PC-3 (cell line): Measurements from ENCODE around the gene TSKU.

ENCODE experiments used
- EZH2 ChIP-seq: fragments of 300-600 bp; sonication (generic); IDR thresholded peaks from one replicate; pipeline ENCODE4 v1.6.1; 2017; ENCODE audit warnings: antibody characterized with exemption, mild to moderate bottlenecking, low read length; ENCODE audit not compliant: unreplicated experiment
- TF ChIP-seq, protein P1 (sequence below): fragments of 300-600 bp; sonication (generic); conservative IDR thresholded peaks from 2 replicates; pipeline ENCODE4 v1.5.1; 2017; ENCODE audit warnings: antibody characterized with exemption, low read depth, mild to moderate bottlenecking, low read length

DNA sequence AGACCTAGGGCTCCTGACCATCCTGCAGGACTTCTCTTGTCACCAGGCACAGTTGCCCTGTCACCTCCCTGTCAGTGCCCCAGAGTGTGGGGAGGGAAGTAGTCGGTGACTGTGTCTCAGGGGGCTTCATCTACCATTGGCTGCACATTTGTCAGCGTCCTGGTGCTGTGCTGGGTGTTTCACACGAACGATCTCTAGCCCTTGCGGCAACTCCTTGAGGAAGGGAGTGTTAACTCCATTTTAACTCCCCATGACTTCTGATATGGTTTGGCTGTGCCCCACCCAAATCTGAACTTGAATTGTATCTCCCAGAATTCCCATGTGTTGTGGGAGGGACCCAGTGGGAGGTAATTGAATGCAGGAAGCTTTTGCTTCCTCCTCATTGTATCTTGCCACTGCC is 7.1 kb downstream of the TSKU start:
- no peak for TF ChIP-seq EZH2
- TF ChIP-seq, protein P1, sequence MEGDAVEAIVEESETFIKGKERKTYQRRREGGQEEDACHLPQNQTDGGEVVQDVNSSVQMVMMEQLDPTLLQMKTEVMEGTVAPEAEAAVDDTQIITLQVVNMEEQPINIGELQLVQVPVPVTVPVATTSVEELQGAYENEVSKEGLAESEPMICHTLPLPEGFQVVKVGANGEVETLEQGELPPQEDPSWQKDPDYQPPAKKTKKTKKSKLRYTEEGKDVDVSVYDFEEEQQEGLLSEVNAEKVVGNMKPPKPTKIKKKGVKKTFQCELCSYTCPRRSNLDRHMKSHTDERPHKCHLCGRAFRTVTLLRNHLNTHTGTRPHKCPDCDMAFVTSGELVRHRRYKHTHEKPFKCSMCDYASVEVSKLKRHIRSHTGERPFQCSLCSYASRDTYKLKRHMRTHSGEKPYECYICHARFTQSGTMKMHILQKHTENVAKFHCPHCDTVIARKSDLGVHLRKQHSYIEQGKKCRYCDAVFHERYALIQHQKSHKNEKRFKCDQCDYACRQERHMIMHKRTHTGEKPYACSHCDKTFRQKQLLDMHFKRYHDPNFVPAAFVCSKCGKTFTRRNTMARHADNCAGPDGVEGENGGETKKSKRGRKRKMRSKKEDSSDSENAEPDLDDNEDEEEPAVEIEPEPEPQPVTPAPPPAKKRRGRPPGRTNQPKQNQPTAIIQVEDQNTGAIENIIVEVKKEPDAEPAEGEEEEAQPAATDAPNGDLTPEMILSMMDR, result no peak
